Tibial artery (tissue), 4 donors: ENCODE data around the gene SSBP2.

Source experiments
- DNase-seq, 2 donors: peaks; one replicate each; pipeline ENCODE4 v3.0.0-alpha.2; 2019
- H3K27ac ChIP-seq, 2 donors: fragments of 200-600 bp; sonication (generic) in 1 of 2; 1 replicate in 1 of 2; 2 replicates in 1 of 2; pipeline ENCODE4 v1.5.1; 2018 to 2019; ENCODE audit warnings: mild to moderate bottlenecking in 1 of 2
- H3K27me3 ChIP-seq, 2 donors: fragments of 200-600 bp; sonication (generic) in 1 of 2; one replicate each; pipeline versions ENCODE4 v1.5.1 to v1.6.0; 2016 to 2019
- H3K36me3 ChIP-seq, 3 donors: fragments of 200-600 bp; sonication (generic) in 2 of 3; one replicate each; pipeline ENCODE4 v1.5.1; 2016 to 2019; ENCODE audit warnings: mild to moderate bottlenecking in 2 of 3
- H3K4me1 ChIP-seq, 4 donors: fragments of 200-600 bp; sonication (generic) in 2 of 4; 1 replicate in 3 of 4; 2 replicates in 1 of 4; pipeline ENCODE4 v1.5.1; 2016 to 2019
- H3K4me3 ChIP-seq, 2 donors: fragments of 200-600 bp; sonication (generic) in 1 of 2; 1 replicate in 1 of 2; 2 replicates in 1 of 2; pipeline ENCODE4 v1.5.1; 2018 to 2019; ENCODE audit warnings: mild to moderate bottlenecking in 2 of 2
- H3K9me3 ChIP-seq, 3 donors: fragments of 200-600 bp; sonication (generic) in 1 of 3; one replicate each; pipeline ENCODE4 v1.5.1; 2016 to 2019
- CTCF ChIP-seq, 2 experiments: fragments of 200-600 bp in 1 of 2; fragments of 450-650 bp in 1 of 2; IDR thresholded peaks; one replicate each; pipeline ENCODE4 v1.5.1; 2017 to 2019; ENCODE audit warnings: antibody characterized with exemption in 2 of 2, mild to moderate bottlenecking in 1 of 2, moderate library complexity in 1 of 2
- intact Hi-C: fragments of 100-400 bp; cut with DNase I; formaldehyde crosslinking; loops from one replicate; pipeline ENCODE4 v1.15.0; 2023; ENCODE audit warnings: low total_unique reads

The SSBP2 gene

GRCh38 chr5:81788329-81788728, 37.4 kb upstream of the SSBP2 start:
- no peak overlapping the region for H3K4me3 ChIP-seq
- H3K4me1 ChIP-seq, result peaks cover 0 to 35% (median 24%) of the 10 kb centered on the region in 4 donors
- H3K9me3 ChIP-seq, result no peaks in the 10 kb centered on the region
- no peaks in the 10 kb centered on the region for H3K27me3 ChIP-seq
- H3K27ac ChIP-seq, result peak overlapping the region; percentile 41 to 53
- no peak for TF ChIP-seq CTCF (IDR thresholded peaks at IDR 0.05)
- no peaks in the 10 kb centered on the region for H3K36me3 ChIP-seq
- intact Hi-C loops, result loop anchor here (2.0 to 5.0 kb wide), 2 partner anchors 36 to 62 kb away; partner anchors contain the start of gene SSBP2
- DNase-seq, result no peak

GRCh38 chr5:81787474-81788242, 36.8 kb upstream of the SSBP2 start:
- H3K27ac ChIP-seq, result peak overlapping the region; percentile 41 to 53
- intact Hi-C loops, result loop anchor here (2.0 to 5.0 kb wide), 2 partner anchors 35 to 63 kb away; partner anchors contain the start of gene SSBP2
- TF ChIP-seq CTCF (IDR thresholded peaks at IDR 0.05), result no peak

GRCh38 chr5:81786991-81787390, 36.1 kb upstream of the SSBP2 start:
- TF ChIP-seq CTCF (IDR thresholded peaks at IDR 0.05), result no peak
- H3K36me3 ChIP-seq, result no peaks in the 10 kb centered on the region
- no peaks in the 10 kb centered on the region for H3K9me3 ChIP-seq
- H3K27ac ChIP-seq, result peak overlapping the region; percentile 41 to 53
- peaks cover 0 to 35% (median 24%) of the 10 kb centered on the region in 4 donors for H3K4me1 ChIP-seq
- DNase-seq, result no peak
- H3K27me3 ChIP-seq, result no peaks in the 10 kb centered on the region
- intact Hi-C loops, result loop anchor here (5.0 kb wide), 1 partner anchor 35 kb away; the partner anchor contains the start of gene SSBP2
- H3K4me3 ChIP-seq, result no peak overlapping the region

More at GRCh38 chr5:81787474-81788242, 36.8 kb upstream of the SSBP2 start:
- H3K9me3 ChIP-seq, result no peaks in the 10 kb centered on the region
- no peaks in the 10 kb centered on the region for H3K36me3 ChIP-seq
- DNase-seq, result peak; percentile 78 to 88
- no peak overlapping the region for H3K4me3 ChIP-seq
- H3K4me1 ChIP-seq, result peaks cover 0 to 35% (median 24%) of the 10 kb centered on the region in 4 donors
- H3K27me3 ChIP-seq, result no peaks in the 10 kb centered on the region

GRCh38 chr5:81786496-81786895, 35.6 kb upstream of the SSBP2 start:
- TF ChIP-seq CTCF (IDR thresholded peaks at IDR 0.05), result no peak
- DNase-seq, result no peak
- Histone ChIP-seq H3K27me3 (no peaks in the 10 kb centered on the region), H3K36me3 (no peaks in the 10 kb centered on the region), H3K9me3 (no peaks in the 10 kb centered on the region), H3K4me3 (no peak overlapping the region), H3K4me1 (peaks cover 0 to 35% (median 24%) of the 10 kb centered on the region in 4 donors), H3K27ac (peak overlapping the region in 1 of 2 donors; percentile 5)
- intact Hi-C loops, result loop anchor here (5.0 kb wide), 1 partner anchor 34 kb away; the partner anchor contains the start of gene SSBP2

GRCh38 chr5:81785322-81785721, 34.4 kb upstream of the SSBP2 start:
- no peak overlapping the region for H3K4me3 ChIP-seq
- intact Hi-C loops, result loop anchor here (5.0 kb wide), 1 partner anchor 33 kb away; the partner anchor contains the start of gene SSBP2
- no peak for TF ChIP-seq CTCF (IDR thresholded peaks at IDR 0.05)
- H3K27me3 ChIP-seq, result no peaks in the 10 kb centered on the region
- H3K9me3 ChIP-seq, result no peaks in the 10 kb centered on the region
- peaks cover 0 to 36% (median 24%) of the 10 kb centered on the region in 4 donors for H3K4me1 ChIP-seq
- no peak overlapping the region for H3K27ac ChIP-seq
- no peaks in the 10 kb centered on the region for H3K36me3 ChIP-seq
- no peak for DNase-seq
